Panc1 (cell line): Measurements from ENCODE around the gene PLXNA2. TPM values are rescaled to one million over a fixed set of nuclear protein-coding genes. Genes with fewer than 3 reads are reported as not detected.

Source experiments
- ATAC-seq: fragments of 200-7000 bp; cut with Tn5 transposase; 2 replicates; pipeline ENCODE4 v1.9.1; 2020; ENCODE audit warnings: mild to moderate bottlenecking, moderate library complexity
- BruUV-seq: library from RNA; stranded (reverse); fragments of 400-500 nt; replicated peaks from 2 replicates; lab custom pipeline; 2021; lab: Mats Ljungman, UMichigan
- CTCF ChIA-PET: fragments of 300-600 bp; sonication (Branson Sonifier 250); formaldehyde crosslinking; loops from one replicate; lab custom pipeline; 2022; ENCODE audit warnings: antibody characterized with exemption; lab: Charles Lee
- POLR2A ChIA-PET: fragments of 300-600 bp; sonication (Branson Sonifier 250); formaldehyde crosslinking; loops from one replicate; lab custom pipeline; 2022; ENCODE audit warnings: antibody characterized with exemption; lab: Charles Lee
- DNase-seq: peaks from one replicate; pipeline ENCODE4 v3.0.0-alpha.2; 2010; ENCODE audit warnings: low read depth, low spot score
- H3K27ac ChIP-seq: 2 replicates; pipeline ENCODE4 v1.5.1; 2011; ENCODE audit warnings: mild to moderate bottlenecking, low read length, inconsistent platforms
- H3K27me3 ChIP-seq: fragments of 200-500 bp; sonication (Bioruptor generic); 2 replicates; pipeline ENCODE4 v1.6.0; 2014; ENCODE audit warnings: low read length, inconsistent platforms; ENCODE audit not compliant: control insufficient read depth, insufficient read depth
- H3K36me3 ChIP-seq: fragments of 200-500 bp; sonication (Bioruptor generic); 2 replicates; pipeline ENCODE4 v1.5.1; 2014; ENCODE audit warnings: inconsistent platforms, mild to moderate bottlenecking, low read length, moderate library complexity; ENCODE audit not compliant: control insufficient read depth, insufficient read depth
- H3K4me1 ChIP-seq: 2 replicates; pipeline ENCODE4 v1.5.1; 2011; ENCODE audit warnings: inconsistent platforms, mild to moderate bottlenecking, low read length, moderate library complexity; ENCODE audit not compliant: control insufficient read depth, insufficient read depth
- H3K4me3 ChIP-seq, 2 experiments: 2 replicates each; pipeline ENCODE4 v1.5.1; 2011 to 2012; ENCODE audit warnings: low read depth in 2 of 2, low read length in 2 of 2, mild to moderate bottlenecking in 2 of 2, inconsistent platforms in 1 of 2, moderate library complexity in 1 of 2
- H3K9me3 ChIP-seq: fragments of 200-500 bp; sonication (Bioruptor generic); 2 replicates; pipeline ENCODE4 v1.5.1; 2014; ENCODE audit warnings: low read depth, mild to moderate bottlenecking, inconsistent platforms, low read length, moderate library complexity; ENCODE audit not compliant: control insufficient read depth, insufficient read depth
- POLR2AphosphoS5 ChIP-seq: IDR thresholded peaks from 2 replicates; pipeline ENCODE4 v1.6.1; 2012; ENCODE audit warnings: mild to moderate bottlenecking, low read depth, low read length, moderate library complexity
- SIN3A ChIP-seq: IDR thresholded peaks from 2 replicates; pipeline ENCODE4 v1.6.1; 2012; ENCODE audit warnings: low read depth, mild to moderate bottlenecking, low read length, moderate library complexity, borderline replicate concordance; ENCODE audit not compliant: insufficient read depth
- TCF7L2 ChIP-seq: IDR thresholded peaks from 2 replicates; pipeline ENCODE4 v1.6.1; 2011; ENCODE audit warnings: mild to moderate bottlenecking, low read depth, low read length, inconsistent platforms
- in situ Hi-C: cut with HindIII; loops from 2 replicates; pipeline ENCODE4 v1.10.0; 2016; ENCODE audit warnings: low sequenced_read_pairs, low pct_unique_long_range_greater_than_20kb
- intact Hi-C: fragments of 100-400 bp; cut with micrococcal nuclease; formaldehyde crosslinking; loops from one replicate; pipeline ENCODE4 v1.10.0; 2022; ENCODE audit not compliant: unreplicated experiment
- total RNA-seq: library from RNA; stranded (reverse); gene quantifications from one replicate; pipeline ENCODE4 v1.2.1, GENCODE V29; 2021; ENCODE audit not compliant: unreplicated experiment
- TF ChIP-seq, protein P1 (sequence below): fragments of 450-650 bp; IDR thresholded peaks from 2 replicates; pipeline ENCODE4 v1.5.1; 2017; ENCODE audit warnings: mild to moderate bottlenecking
- TF ChIP-seq, protein P2 (sequence below), 2 experiments: IDR thresholded peaks; 2 replicates each; pipeline ENCODE4 v1.6.1; 2011 to 2012; ENCODE audit warnings: low read depth in 2 of 2, control low read depth in 1 of 2, low read length in 1 of 2, mild to moderate bottlenecking in 1 of 2, moderate library complexity in 1 of 2; ENCODE audit not compliant: insufficient read depth in 1 of 2

The PLXNA2 gene
- total RNA-seq, 1 experiment from 2014 or later = 0.98 TPM

DNA sequence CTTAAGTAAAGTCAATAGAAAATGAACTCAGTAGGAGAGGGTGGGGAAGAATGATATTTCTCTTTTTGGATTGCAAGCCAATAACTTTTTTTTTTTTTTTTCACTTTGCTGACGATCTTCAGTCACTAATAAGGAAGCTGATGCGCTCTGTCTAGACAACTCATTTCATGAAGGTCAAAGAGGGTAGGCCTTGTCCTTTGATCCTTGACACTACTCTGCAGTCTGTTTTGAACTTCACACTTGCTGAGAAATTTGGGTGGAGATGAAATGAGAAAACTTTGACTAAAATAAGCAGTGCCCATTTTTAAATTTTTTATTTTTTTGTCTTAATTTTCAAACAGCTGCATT, 20.9 kb upstream of the PLXNA2 start:
- in situ Hi-C loops (no loop called here), intact Hi-C loops (no loop called here)
- Histone ChIP-seq H3K36me3 (no peaks in the 10 kb centered on the region), H3K27ac (no peak overlapping the region), H3K4me3 (no peak overlapping the region), H3K27me3 (peaks cover 6% of the 10 kb centered on the region; the same call in 1 of the 2 replicates), H3K4me1 (no peaks in the 10 kb centered on the region), H3K9me3 (no peaks in the 10 kb centered on the region)
- BruUV-seq = no TSS peak
- ATAC-seq (no peak), DNase-seq (no peak)
- ChIA-PET POLR2A (no interaction called here), CTCF (no interaction called here)
- TF ChIP-seq, protein P1, sequence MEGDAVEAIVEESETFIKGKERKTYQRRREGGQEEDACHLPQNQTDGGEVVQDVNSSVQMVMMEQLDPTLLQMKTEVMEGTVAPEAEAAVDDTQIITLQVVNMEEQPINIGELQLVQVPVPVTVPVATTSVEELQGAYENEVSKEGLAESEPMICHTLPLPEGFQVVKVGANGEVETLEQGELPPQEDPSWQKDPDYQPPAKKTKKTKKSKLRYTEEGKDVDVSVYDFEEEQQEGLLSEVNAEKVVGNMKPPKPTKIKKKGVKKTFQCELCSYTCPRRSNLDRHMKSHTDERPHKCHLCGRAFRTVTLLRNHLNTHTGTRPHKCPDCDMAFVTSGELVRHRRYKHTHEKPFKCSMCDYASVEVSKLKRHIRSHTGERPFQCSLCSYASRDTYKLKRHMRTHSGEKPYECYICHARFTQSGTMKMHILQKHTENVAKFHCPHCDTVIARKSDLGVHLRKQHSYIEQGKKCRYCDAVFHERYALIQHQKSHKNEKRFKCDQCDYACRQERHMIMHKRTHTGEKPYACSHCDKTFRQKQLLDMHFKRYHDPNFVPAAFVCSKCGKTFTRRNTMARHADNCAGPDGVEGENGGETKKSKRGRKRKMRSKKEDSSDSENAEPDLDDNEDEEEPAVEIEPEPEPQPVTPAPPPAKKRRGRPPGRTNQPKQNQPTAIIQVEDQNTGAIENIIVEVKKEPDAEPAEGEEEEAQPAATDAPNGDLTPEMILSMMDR = no peak
- no peak for TF ChIP-seq SIN3A
- TF ChIP-seq TCF7L2 = no peak
- TF ChIP-seq, protein P2, sequence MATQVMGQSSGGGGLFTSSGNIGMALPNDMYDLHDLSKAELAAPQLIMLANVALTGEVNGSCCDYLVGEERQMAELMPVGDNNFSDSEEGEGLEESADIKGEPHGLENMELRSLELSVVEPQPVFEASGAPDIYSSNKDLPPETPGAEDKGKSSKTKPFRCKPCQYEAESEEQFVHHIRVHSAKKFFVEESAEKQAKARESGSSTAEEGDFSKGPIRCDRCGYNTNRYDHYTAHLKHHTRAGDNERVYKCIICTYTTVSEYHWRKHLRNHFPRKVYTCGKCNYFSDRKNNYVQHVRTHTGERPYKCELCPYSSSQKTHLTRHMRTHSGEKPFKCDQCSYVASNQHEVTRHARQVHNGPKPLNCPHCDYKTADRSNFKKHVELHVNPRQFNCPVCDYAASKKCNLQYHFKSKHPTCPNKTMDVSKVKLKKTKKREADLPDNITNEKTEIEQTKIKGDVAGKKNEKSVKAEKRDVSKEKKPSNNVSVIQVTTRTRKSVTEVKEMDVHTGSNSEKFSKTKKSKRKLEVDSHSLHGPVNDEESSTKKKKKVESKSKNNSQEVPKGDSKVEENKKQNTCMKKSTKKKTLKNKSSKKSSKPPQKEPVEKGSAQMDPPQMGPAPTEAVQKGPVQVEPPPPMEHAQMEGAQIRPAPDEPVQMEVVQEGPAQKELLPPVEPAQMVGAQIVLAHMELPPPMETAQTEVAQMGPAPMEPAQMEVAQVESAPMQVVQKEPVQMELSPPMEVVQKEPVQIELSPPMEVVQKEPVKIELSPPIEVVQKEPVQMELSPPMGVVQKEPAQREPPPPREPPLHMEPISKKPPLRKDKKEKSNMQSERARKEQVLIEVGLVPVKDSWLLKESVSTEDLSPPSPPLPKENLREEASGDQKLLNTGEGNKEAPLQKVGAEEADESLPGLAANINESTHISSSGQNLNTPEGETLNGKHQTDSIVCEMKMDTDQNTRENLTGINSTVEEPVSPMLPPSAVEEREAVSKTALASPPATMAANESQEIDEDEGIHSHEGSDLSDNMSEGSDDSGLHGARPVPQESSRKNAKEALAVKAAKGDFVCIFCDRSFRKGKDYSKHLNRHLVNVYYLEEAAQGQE (IDR thresholded peaks at IDR 0.05; ENCODE audit: insufficient read depth in 1 of 2, low read depth in 2 of 2, low read length in 1 of 2) = no peak
- TF ChIP-seq POLR2AphosphoS5 = no peak

DNA sequence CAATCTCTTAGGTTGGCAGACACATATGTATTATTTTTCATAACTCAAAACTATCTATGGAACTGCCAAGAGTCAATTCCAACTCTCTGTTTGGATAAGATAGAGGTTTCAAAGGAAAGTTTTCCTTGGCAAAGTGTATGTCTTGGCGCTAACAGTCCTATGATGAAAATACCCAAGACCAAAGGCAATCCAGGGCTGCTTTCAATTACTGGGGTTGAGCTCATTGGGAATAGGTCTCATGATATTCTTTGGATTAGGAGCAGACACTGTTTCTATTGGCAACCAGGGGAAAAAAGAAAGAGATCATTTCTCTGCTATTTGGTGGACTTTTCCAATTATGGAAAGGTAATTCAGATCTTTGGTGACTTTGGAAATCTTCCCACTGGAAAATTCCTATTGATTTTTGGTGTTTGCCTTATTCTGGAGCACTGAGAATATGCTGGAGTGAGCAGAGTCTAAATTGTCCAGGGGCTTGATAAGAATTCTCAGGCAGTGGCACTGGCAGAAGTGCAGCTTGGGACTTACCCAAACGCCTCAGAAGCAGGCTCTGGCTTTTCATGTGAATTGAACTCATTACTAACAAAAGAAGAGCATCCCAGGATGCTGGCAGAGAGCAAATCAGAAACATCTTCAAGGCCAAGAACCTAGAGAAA, 20.4 kb upstream of the PLXNA2 start:
- intact Hi-C loops (no loop called here), in situ Hi-C loops (no loop called here)
- CTCF ChIA-PET = no interaction called here
- no peak for TF ChIP-seq POLR2AphosphoS5
- no peak for TF ChIP-seq SIN3A
- TF ChIP-seq, protein P1 = no peak
- TF ChIP-seq TCF7L2 = no peak
- TF ChIP-seq, protein P2 (IDR thresholded peaks at IDR 0.05; ENCODE audit: insufficient read depth in 1 of 2, low read depth in 2 of 2, low read length in 1 of 2) = no peak
- ATAC-seq = no peak
- BruUV-seq = no TSS peak
- no peaks in the 10 kb centered on the region for H3K36me3 ChIP-seq
- peaks cover 6% of the 10 kb centered on the region; the same call in 1 of the 2 replicates for H3K27me3 ChIP-seq
- H3K4me3 ChIP-seq = no peak overlapping the region
- H3K9me3 ChIP-seq = no peaks in the 10 kb centered on the region
- POLR2A ChIA-PET = no interaction called here
- no peak for DNase-seq
- no peak overlapping the region for H3K27ac ChIP-seq
- H3K4me1 ChIP-seq = no peaks in the 10 kb centered on the region
